ENCODE results near the gene KCTD5. TPM values are rescaled to one million over a fixed set of nuclear protein-coding genes. Genes with fewer than 3 reads are reported as not detected.

KCTD5 gene
- polyA plus RNA-seq, 3 donors: 21.2 to 26.0 (median 22.6) TPM

DNA sequence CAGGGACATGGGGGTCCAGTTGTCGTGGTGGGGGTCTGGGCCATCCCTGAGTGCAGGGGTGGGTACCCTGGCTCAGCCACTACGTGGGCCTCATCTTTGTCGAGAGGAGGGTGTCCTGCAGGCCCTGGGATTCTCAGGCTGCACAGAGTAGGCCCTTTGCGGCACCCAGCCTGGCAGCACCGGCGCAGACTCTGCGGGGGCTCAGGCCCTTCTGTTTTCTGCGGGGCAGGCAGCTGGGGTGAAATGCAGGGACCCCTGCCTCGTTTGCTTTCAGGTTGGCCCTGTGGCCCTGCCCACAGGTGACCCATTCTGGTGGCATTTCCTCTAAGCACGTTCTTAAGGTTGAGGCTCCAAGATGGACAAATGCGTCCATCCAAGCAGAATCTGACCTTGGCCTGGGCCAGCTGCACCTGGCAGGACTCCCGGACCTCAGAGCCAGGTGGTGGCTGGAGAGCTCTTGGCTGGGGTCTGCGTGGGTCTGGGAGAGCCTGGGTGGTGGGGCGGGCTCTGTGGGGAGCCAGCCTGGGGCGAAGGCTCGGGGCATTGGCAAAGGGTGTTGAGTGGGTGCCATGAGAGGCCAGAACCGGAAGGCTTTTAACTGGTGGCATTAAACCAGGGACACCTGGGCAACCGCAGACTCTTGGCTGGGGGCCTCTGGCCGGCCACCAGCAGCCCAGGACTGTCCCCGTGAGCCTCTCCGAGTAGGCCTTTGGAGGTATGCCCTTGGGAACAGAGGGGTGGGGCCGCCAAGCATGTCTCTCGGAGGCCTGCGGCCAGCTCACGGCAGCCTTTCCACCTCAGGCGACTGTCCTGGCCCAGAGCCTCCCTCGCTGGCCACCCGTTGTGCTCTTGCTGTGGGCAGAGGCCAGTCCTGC lies 20.8 kb downstream of the KCTD5 start:
- no peak for DNase-seq (ENCODE audit: extremely low read depth in 1 of 11, low read depth in 9 of 11, low spot score in 4 of 11)

DNA sequence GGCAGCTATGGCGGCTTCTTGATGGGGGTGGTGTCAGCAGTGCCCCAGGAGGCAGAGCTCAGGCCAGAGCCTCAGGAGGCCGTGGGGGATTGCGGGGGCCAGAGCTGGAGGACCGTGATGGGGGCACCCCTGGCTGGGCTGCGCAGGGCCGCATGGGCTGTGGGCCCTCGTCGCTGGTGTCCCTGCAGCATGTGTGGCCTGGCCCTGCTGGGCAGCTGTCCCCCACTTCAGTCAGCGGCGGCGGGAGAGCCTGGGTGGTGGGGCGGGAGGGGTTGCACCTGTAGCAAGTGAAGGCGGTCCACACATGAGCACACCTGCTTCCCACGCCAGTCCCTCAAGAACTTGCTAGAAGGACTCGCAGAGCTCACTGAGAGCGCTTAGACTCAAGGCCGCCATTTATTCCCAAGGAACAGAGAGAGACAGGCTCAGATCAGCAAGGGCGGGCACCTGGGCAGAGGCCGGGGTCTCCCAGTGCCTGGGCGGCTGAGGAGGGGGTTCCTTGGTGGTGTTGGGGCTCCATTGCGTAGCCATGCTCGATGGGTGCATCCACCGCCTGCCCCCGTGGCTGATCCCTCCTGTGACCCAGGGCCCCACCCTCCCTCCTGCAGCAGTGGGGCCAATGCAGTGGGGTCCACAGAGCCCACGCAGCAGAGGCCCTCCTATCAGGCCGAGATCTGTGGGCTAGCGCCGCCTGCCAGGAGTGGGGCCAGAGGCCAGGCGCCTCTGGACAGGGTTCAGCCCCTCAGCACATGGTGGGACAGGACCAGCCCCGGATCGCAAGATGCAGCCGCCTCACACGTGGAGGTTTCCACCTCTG lies 22.1 kb downstream of the KCTD5 start:
- no peak for DNase-seq (ENCODE audit: extremely low read depth in 1 of 11, low read depth in 9 of 11, low spot score in 4 of 11)

DNA sequence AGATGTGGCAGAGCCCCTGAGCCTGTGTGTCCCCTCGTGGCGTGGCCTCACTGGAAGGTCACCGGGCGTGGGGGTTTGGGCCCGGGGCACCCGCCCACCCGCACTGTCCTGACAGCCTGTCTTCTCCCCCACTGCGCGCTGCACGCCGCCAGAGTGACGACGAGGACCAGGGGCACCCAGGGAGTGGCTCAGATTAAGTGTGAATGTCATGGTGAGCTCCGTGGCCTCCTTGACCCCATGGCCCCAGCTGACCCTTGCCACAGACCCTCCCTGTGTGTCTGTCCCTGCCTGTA lies 22.6 kb downstream of the KCTD5 start:
- DNase-seq (ENCODE audit: extremely low read depth in 1 of 11, low read depth in 9 of 11, low spot score in 4 of 11): no peak

DNA sequence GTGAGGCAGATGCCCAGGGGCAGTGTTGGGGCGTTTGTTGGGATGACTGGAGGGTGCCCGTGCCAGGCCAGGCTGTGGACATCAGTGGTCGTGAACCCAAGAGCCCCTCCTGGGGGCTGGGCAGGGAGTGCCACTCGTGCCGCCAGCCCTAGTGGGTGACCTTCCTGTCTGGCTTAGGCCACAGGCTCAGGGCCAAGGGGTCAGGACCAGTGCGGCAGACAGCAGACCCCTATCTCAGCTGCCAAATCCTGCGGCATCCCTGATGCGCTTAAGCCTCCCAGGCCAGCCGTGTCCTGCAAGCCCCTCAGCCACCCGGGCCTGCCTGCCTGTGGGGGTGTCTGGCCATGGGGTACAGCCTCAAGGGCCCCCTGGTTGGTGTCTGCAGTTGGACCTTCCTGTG lies 23.0 kb downstream of the KCTD5 start:
- no peak for DNase-seq (ENCODE audit: extremely low read depth in 1 of 11, low read depth in 9 of 11, low spot score in 4 of 11)

DNA sequence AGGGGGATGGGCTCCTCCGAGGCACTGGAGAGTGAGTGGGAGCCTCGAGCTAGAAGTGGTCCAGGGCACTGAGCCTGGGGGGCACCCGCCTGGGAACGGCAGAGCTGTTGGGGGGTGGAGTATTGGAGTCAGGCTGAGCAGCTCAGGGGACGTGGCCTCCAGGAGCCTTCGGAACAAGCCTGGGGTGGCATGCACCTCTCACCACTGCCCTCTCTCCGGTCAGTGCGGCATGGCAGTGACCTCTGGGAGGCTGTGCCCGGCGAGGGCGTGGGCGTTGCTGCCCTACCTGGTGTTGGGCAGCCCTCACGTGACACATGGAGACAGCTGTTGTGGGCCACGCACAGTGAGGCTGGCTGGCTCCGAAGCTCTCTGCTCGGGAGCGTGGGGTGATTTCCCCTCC lies 23.8 kb downstream of the KCTD5 start:
- no peak for DNase-seq (ENCODE audit: extremely low read depth in 1 of 11, low read depth in 9 of 11, low spot score in 4 of 11)

DNA sequence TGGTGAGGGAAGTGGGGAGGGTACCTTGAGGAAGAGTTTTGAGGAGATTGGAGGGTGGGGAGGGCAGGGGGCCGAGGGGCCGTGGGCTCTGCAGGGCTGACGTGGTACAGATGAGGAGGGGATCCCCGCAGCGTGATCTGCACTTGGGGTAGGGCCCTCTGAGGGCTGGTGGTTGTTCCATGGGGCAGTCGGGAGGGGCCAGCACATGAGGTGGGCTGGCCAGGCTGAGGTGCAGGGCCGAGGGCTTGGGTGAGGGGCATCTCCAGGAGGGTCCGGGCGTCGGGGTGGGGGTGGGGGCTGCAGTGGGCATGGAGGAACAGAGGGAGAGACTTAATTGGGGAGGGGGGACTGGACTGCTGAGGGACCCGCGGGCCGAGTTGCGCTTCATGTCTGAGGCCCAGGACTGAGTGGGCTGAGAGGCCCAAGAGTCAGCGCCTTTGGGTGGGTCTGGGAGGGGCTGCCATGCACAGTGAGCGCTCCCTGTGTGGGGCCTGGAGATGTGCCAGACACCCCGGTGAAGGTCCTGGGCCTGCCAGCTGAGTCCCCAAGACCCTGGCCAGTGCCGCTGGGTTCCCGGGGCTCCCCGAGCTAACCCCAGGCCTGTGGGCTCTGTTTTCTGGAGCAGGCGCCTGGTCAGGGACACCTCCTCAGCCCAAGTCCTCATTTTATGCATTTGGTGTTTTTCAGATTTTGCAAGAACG lies 24.4 kb downstream of the KCTD5 start:
- no peak for DNase-seq (ENCODE audit: extremely low read depth in 1 of 11, low read depth in 9 of 11, low spot score in 4 of 11)

DNA sequence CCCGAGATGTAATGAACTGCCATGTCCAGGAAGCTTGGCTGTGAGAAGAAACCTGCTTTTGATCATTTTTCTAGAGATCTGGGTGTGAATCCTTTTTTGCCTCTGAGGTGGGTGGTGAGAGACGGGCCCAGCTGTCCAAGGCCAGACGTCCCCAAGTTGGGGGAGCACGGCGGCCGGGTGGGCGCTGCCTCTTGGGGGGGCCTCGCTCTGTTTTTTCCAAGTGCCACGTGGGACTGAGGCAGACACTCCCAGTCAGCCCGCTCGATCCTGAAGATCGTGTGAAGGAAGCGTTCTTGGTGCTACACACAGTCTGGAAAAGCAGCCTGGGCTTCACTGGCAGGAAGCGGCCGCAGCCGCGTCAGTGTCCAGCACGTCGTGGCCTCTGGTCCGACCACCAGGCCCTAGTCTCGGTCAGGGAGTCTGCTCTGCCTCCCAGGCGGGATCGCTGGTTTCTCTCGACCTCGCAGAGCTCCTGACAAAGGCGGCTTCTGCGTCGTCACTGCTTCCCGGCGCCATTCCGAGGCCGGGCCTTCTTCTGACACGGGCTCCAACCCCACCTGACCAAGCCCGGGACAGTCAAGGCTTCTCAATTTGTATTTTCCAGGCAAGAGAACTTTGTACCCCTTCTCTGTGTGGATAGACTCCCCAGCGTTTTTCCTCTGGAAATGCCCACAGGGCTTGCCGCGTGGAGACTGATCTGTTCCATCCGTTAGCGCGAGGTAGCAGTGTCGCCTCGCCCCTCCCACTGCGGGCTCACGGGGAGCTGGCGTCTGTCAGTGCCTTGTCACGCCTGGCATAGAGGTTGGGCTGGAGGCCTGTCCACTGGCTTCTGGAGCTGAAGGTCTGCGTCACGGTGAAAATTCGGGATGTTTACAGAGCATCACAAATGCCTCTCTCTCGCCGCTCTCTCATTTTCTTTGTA lies 25.3 kb downstream of the KCTD5 start:
- no peak for DNase-seq (ENCODE audit: extremely low read depth in 1 of 11, low read depth in 9 of 11, low spot score in 4 of 11)

DNA sequence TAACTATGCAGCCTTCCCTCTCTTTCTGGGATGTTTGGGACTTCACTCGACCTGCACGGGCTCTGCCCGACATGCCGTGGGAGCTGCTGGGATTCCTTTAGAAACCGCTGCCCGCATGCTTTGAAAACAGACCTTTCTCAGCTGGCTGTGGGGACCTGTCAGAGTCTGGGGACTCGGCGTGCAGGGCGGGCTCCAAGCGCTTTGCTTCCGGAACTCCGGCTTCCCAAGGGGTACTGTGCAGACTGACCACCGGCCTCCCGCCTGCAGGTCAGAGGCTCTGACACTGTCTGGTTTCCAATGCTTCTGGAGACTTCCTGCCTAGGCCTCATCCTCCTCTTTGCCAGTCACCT lies 25.9 kb downstream of the KCTD5 start:
- no peak for DNase-seq (ENCODE audit: extremely low read depth in 1 of 11, low read depth in 9 of 11, low spot score in 4 of 11)

DNA sequence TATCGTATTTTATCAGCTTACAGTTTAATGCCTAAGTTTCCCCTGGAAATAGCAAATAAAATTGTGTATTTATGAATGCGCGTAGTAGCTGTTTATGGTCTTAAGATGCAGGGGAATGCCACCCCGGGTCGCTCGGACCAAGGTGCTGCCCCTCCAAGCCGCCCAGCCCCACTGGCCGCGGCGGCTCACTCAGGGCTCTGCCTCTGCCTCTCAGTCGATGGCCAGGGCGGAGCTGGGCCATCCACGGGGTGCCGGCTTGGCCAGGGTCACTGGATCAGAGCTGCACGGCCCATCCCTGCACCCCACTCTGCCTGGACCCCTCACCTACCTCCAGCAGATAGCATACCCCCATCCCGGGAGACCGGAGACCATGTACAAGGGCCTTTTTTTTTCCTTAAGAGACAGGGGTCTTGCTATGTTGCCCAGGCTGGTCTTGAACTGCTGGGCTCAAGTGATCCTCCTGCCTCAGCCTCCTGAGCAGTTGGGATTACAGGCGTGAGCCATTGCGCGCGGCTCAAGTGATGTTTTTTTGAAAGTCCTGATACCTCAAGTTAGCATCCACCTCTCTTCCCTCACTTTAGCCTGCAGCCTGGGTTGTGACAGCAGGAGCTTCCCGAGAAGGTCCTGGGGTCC lies 26.7 kb downstream of the KCTD5 start:
- DNase-seq (ENCODE audit: extremely low read depth in 1 of 11, low read depth in 9 of 11, low spot score in 4 of 11): no peak

DNA sequence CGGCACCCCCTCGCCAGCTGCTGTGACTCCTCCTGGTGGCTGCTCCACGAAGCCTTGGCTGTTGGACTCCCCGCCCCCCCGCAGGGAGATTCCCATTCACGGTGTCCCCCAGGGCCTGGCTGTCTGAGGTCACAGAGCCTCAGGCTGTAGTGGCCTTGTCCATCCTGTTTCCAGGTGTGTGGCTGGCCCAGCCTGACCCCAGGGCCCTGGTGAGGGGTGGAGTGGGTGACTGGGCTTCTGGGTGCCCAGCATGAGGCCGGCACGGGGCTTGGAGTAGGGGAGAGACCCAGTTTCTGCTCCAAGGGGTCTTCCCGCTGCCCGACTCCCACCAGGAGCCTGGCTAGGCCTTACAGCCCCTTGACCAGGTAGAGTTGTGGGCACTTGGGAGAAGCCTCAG lies 27.3 kb downstream of the KCTD5 start:
- no peak for DNase-seq (ENCODE audit: extremely low read depth in 1 of 11, low read depth in 9 of 11, low spot score in 4 of 11)

DNA sequence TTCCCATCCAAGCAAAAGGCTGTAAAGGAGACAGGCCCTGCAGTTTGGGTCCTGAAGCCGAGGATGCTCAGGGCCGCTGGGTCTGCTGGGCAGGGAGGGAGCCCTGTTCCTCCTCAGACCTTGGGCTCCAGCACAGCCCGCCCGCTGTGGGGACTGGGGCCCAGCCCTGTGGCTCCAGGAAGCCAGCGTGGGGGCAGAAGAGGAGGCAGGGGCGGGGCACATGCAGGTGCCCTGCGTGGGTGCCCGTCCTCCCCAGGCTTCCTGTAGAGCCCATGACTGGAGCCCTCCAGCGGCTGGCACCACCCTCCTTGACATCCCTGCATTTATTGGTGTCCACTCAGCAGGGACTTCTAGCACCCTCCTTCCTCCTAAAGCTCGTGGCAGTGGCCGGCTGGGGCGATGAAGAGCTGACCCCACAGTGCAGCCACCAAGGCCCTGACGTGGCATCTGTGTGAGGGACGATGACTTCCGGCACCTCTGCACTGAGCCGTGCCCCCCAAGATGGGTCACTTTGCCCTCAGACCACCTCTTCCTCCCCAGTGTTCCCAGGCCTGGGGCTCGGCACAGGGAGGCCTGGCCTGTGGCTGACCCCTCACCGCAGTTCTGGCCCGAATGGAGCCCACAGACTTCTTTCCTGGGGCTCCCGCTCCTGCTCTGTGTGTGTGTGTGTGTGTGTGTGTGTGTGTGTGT lies 27.8 kb downstream of the KCTD5 start:
- no peak for DNase-seq (ENCODE audit: extremely low read depth in 1 of 11, low read depth in 9 of 11, low spot score in 4 of 11)

DNA sequence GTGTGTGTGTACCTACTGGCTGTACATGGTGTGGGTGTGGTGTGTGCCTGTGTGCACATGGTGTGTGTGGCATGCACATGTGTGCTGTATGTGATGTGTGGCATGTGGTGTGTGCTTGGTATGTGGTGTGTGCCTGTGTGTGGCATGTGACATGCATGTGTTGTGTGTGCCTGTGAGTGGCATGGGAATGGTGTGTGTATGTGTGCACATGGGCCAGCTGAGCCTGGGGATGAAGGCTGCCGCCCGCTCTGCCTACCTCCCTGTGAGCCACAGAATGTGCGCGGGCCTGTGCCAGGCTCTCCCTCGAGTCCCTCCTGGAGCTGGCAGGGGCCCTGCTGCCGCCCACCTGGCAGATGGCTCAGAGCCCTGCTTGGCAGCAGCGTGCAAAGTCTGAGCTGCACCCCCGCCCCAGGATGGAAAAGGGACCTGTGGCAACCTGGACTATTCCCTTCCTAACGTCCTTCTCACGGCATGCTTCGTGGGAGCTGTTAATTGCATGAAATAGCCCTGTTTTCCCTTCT lies 28.4 kb downstream of the KCTD5 start:
- no peak for DNase-seq (ENCODE audit: extremely low read depth in 1 of 11, low read depth in 9 of 11, low spot score in 4 of 11)

DNA sequence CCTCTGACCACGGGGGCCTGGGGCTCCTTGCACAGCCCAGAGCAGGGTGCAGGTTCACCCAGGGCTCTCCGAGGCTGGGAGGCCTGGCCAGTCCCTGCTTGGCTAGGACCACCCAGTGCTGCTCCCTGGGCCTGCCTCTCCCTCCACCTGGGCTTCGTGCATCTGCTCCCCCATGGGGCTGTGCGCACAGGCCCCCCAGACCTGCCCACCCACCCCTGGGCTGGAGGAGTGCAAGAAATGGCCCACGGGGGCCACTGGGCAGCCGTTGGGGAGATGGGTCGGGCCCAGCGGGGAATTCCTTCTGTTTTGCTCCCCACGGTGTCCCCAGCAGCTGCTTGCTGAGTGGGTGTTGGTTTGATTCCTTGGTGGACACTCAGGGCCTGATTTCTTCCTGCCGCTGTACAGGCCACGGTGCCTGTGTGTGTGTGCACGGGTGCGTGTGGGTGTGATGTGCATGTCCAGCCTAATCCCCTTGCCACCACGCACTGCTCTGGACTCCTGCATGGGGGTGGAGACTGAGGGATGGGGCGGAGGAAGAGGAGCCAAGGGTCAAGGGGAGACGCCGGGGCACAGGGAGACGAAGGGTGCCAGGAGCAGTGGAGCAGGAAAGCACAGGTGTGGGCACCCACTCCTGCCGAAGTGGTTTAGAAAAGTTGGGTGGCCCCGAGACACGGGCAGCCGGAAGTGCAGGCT lies 29.2 kb downstream of the KCTD5 start:
- no peak for DNase-seq (ENCODE audit: extremely low read depth in 1 of 11, low read depth in 9 of 11, low spot score in 4 of 11)

DNA sequence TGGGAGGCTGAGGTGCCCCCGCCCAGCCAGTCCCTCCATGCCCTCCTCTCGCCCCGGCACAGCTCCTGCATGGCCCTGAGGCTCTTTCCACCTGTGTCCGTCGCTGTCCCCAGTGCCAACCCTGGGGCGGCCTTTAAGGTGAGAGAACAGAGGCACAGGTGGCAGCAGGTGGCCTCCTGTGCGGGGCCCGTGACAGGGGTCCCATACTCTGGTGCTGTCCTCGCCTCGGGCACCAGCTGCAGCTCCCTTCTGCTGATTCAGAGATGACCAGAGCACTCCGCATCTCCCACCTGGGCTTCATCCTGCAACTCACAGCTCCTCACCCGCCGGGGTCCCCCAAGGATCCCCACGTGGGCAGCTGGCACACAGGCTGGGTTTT lies 29.7 kb downstream of the KCTD5 start:
- DNase-seq (ENCODE audit: extremely low read depth in 1 of 11, low read depth in 9 of 11, low spot score in 4 of 11): no peak

DNA sequence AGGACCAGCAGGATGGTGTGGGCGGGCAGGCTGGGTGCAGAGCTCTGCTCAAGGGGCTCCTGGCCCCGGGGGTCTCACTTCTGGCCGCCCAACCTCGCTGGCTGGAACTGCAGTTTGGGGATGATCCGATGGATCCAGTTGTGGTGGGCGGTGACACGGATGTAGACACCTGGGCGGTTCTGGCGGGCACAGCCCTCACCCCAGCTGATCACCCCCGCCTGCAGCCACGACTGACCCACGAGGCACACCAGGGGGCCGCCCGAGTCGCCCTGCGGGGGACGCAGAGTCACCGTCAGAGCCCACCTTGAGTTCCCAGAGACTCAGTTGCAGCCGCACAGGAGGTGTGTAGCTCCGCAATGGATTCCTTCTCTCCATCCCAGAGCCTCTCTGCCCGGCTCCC lies 30.2 kb downstream of the KCTD5 start:
- DNase-seq (ENCODE audit: extremely low read depth in 1 of 11, low read depth in 9 of 11, low spot score in 4 of 11): no peak

DNA sequence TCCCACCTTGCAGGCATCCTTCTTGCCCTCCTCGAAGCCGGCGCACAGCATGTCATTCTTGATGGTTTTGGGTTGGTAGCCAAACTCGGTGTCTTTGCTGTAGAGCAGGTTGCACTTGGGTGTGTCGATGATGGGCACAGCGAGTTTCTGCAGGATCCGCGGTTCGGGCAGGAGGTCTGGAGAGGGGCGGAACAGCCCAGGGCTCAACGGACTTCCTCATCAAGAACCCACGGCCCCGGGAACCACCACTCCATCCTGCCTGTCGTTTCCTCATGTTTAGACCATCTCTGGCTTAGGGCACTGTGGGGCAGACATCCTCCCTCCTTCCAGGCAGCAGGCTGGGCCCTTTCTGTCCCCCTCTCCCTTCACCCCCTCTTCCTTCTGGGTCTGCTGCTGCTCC lies 31.2 kb downstream of the KCTD5 start:
- DNase-seq (ENCODE audit: extremely low read depth in 1 of 11, low read depth in 9 of 11, low spot score in 4 of 11): no peak

DNA sequence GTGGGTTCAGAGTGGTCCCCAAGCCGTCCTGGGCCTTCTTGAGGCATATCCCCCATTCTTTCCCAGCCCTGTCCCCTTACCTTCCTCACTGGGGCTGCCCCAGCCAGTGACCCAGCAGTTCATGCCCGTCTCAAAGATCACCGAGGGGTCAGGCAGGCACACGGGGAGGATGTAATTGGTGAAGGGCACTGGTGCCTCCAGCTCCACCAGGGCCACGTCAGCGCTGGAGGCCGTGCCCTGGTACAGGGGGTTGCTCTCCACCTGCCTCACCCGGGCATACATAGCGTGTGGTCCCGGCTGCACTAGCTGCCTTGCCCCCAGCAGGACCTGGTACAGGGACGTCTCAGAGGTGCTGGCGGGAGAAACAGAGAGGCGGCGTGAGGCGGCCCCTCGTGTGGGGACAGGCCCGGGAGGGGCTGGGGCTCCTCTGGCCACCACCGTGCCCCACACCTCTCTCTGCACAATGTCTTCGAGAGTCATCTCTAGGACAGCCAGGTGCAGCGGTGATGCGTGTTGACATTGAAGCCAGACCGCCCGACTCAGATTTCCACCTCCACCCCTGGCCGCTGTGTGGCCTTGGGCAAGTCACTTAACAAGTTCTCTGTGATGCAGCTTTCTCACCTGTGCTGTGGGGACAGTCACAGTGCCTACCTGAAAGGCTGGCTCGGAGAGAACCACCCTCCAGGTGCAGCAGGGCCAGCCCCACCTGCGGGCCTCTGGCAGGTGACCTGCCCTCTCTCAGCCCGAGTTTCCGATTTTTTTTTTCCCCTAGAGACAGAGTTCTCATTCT lies 31.9 kb downstream of the KCTD5 start:
- DNase-seq (ENCODE audit: extremely low read depth in 1 of 11, low read depth in 9 of 11, low spot score in 4 of 11): no peak
